Measurements from ENCODE around the gene NANOS3. TPM values are rescaled to one million over a fixed set of nuclear protein-coding genes. Genes with fewer than 3 reads are reported as not detected.

NANOS3 gene
- total and polyA plus RNA-seq, 2 of the 13 experiments (the other 11 are each of a cell fraction or from before 2014, with no cell fraction given): 0.21 TPM; not detected in 1

DNA sequence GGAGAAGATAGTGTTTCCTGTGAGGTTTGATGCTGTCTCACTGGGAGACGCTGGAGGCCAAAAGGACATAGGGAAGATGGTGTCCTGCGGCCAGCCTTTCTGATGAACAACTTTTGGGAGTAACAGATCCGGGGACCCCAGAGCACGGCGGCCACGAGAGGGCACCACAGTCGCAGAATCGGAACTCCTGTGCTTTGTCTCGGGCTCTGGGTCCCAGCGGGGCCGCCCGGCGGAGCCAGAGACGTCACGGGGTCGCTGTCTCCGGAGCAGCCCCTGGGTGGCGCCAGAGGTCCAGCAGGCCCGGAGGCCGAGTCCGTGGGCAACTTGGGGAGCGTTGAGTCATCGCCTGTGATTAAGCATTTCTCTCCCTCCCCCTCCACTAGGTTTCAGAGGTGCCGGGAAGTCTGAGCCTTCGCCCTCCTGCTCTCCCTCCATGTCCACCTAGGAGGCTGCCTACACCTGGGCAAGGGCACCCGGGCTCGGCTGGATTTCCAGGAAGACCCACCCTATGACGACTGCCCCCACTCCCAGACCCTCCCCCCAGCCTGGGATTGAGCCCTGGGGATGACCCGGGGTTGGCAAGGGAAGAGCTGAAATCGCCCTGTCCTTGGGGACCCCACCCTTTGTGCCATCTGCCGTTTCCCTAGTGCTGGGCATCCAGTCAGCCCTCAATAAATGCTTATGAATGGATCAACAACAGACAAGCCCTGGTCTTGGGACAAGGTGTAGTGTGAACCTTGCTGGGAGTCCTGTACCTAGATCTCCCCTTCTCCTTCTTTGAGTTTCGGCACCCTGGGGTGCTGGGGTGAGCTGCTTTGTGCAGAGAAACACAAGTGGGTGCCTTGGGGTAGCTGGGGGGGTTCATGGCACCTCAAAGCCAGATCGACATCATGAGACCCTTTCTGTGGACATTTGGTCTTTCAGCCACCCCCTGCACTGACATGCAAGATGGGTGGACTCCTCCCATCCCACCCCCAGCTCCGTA, 3.4 kb downstream of the NANOS3 start (continued):
- TF ChIP-seq, protein P1, sequence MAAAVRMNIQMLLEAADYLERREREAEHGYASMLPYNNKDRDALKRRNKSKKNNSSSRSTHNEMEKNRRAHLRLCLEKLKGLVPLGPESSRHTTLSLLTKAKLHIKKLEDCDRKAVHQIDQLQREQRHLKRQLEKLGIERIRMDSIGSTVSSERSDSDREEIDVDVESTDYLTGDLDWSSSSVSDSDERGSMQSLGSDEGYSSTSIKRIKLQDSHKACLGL (CRISPR knock-in tag; IDR thresholded peaks at IDR 0.05): 0 out of 2 replicates have a peak, but pooled peaks have one; percentile 22
- TF ChIP-seq JARID2 (CRISPR knock-in tag; IDR thresholded peaks at IDR 0.05; ENCODE audit: insufficient replicate concordance) (no peak), TBX2 (CRISPR knock-in tag; IDR thresholded peaks at IDR 0.05; ENCODE audit: borderline replicate concordance) (no peak), RARG (CRISPR knock-in tag; IDR thresholded peaks at IDR 0.05; ENCODE audit: low read depth) (0 out of 2 replicates have a peak, but pooled peaks have one; percentile 43), PITX1 (CRISPR knock-in tag; IDR thresholded peaks at IDR 0.05) (no peak), DNMT3B (CRISPR knock-in tag; conservative IDR thresholded peaks at IDR 0.05) (no peak), GZF1 (CRISPR knock-in tag; IDR thresholded peaks at IDR 0.05) (no peak), MXI1 (IDR thresholded peaks at IDR 0.05; ENCODE audit: borderline replicate concordance, low read depth, low read length) (peak; percentile 82; the same call in 1 of the 3 replicates), ZNF510 (CRISPR knock-in tag; IDR thresholded peaks at IDR 0.05; ENCODE audit: low read depth) (peak; percentile 50; the same call in 1 of the 2 replicates), ZNF124 (CRISPR knock-in tag; IDR thresholded peaks at IDR 0.05) (peak; percentile 90), ZNF367 (CRISPR knock-in tag; IDR thresholded peaks at IDR 0.05; ENCODE audit: borderline replicate concordance) (no peak), PHF5A (CRISPR knock-in tag; IDR thresholded peaks at IDR 0.05; ENCODE audit: low read depth, unreplicated experiment) (no peak), ZNF674 (CRISPR knock-in tag; IDR thresholded peaks at IDR 0.05; ENCODE audit: low read depth) (no peak), ZNF746 (CRISPR knock-in tag; IDR thresholded peaks at IDR 0.05) (peak; percentile 76; the same call in 1 of the 2 replicates), WIZ (CRISPR knock-in tag; IDR thresholded peaks at IDR 0.05) (no peak), FOXM1 (CRISPR knock-in tag; IDR thresholded peaks at IDR 0.05) (no peak), ZNF282 (IDR thresholded peaks at IDR 0.05; ENCODE audit: partially characterized antibody) (no peak)
- TF ChIP-seq, protein P2, sequence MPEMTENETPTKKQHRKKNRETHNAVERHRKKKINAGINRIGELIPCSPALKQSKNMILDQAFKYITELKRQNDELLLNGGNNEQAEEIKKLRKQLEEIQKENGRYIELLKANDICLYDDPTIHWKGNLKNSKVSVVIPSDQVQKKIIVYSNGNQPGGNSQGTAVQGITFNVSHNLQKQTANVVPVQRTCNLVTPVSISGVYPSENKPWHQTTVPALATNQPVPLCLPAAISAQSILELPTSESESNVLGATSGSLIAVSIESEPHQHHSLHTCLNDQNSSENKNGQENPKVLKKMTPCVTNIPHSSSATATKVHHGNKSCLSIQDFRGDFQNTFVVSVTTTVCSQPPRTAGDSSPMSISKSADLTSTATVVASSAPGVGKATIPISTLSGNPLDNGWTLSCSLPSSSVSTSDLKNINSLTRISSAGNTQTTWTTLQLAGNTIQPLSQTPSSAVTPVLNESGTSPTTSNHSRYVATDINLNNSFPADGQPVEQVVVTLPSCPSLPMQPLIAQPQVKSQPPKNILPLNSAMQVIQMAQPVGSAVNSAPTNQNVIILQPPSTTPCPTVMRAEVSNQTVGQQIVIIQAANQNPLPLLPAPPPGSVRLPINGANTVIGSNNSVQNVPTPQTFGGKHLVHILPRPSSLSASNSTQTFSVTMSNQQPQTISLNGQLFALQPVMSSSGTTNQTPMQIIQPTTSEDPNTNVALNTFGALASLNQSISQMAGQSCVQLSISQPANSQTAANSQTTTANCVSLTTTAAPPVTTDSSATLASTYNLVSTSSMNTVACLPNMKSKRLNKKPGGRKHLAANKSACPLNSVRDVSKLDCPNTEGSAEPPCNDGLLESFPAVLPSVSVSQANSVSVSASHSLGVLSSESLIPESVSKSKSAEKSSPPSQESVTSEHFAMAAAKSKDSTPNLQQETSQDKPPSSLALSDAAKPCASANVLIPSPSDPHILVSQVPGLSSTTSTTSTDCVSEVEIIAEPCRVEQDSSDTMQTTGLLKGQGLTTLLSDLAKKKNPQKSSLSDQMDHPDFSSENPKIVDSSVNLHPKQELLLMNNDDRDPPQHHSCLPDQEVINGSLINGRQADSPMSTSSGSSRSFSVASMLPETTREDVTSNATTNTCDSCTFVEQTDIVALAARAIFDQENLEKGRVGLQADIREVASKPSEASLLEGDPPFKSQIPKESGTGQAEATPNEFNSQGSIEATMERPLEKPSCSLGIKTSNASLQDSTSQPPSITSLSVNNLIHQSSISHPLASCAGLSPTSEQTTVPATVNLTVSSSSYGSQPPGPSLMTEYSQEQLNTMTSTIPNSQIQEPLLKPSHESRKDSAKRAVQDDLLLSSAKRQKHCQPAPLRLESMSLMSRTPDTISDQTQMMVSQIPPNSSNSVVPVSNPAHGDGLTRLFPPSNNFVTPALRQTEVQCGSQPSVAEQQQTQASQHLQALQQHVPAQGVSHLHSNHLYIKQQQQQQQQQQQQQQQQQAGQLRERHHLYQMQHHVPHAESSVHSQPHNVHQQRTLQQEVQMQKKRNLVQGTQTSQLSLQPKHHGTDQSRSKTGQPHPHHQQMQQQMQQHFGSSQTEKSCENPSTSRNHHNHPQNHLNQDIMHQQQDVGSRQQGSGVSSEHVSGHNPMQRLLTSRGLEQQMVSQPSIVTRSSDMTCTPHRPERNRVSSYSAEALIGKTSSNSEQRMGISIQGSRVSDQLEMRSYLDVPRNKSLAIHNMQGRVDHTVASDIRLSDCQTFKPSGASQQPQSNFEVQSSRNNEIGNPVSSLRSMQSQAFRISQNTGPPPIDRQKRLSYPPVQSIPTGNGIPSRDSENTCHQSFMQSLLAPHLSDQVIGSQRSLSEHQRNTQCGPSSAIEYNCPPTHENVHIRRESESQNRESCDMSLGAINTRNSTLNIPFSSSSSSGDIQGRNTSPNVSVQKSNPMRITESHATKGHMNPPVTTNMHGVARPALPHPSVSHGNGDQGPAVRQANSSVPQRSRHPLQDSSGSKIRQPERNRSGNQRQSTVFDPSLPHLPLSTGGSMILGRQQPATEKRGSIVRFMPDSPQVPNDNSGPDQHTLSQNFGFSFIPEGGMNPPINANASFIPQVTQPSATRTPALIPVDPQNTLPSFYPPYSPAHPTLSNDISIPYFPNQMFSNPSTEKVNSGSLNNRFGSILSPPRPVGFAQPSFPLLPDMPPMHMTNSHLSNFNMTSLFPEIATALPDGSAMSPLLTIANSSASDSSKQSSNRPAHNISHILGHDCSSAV (CRISPR knock-in tag; IDR thresholded peaks at IDR 0.05; ENCODE audit: borderline replicate concordance): no peak
- TF ChIP-seq, protein P3, sequence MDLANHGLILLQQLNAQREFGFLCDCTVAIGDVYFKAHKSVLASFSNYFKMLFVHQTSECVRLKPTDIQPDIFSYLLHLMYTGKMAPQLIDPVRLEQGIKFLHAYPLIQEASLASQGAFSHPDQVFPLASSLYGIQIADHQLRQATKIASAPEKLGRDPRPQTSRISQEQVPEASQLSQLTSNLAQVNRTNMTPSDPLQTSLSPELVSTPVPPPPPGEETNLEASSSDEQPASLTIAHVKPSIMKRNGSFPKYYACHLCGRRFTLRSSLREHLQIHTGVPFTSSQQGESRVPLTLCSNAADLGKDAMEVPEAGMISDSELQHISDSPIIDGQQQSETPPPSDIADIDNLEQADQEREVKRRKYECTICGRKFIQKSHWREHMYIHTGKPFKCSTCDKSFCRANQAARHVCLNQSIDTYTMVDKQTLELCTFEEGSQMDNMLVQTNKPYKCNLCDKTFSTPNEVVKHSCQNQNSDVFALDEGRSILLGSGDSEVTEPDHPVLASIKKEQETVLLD (CRISPR knock-in tag; IDR thresholded peaks at IDR 0.05; ENCODE audit: low read depth): no peak

Measured in HepG2 (cell line).